Measurements from ENCODE around the gene POU2AF2. TPM values are rescaled to one million over a fixed set of nuclear protein-coding genes. Genes with fewer than 3 reads are reported as not detected.

The POU2AF2 gene
- total RNA-seq, 3 donors from 2014 or later, result 2.0 TPM; not detected in 2

DNA sequence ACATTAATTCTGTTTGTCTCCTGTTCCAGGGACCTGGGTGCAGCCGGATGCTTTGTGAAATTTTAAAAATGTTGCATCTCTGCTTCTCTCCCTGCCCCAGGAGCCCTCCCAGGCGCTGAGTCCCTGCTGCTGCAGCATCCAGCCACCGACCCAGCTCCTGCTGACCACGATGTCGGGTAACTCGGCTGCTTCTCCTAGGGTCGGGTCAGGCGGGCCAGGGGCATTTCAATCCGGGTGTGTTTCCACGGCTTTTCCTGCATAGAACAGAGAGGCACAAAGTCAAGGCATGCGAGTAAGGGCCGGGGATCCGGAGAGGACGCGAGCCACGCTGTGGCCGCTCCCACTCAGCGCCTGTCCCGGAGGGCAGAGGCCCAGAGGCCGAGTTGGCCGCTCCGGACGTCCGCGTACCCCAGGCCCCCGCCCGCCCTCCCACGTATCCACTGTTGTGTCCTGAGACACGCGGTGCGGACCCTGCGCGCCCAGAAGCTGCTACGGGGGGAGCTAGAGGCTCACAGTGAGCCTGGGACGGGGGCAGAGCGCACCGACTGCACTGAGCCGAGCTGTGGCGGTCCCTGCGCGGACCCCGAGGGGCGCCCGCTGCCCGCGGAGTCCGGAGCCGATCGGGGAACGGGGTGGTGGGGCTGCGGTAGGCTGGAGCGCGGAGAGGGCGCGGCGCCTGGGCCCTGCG lies 53.0 kb downstream of the POU2AF2 start, which contains the start of gene POU2AF3:
POU2AF3 (plus strand) TSS at position 134 of the 688 bp plus-strand sequence; CDS start at position 170, 36 bp downstream.
- DNase-seq (ENCODE audit: low spot score in 2 of 2), result no peak
- H3K27ac ChIP-seq, result peak within 1 kb of the TSS; percentile 89 to 92
- no peaks in the 10 kb centered on the region for H3K36me3 ChIP-seq
- peak within 1 kb of the TSS; percentile 66 to 74 (median 66) for H3K4me3 ChIP-seq
- H3K27me3 ChIP-seq, result no peaks in the 10 kb centered on the region
- TF ChIP-seq POLR2AphosphoS5 (IDR thresholded peaks at IDR 0.05) (no peak), CTCF (IDR thresholded peaks at IDR 0.05) (no peak), POLR2A (IDR thresholded peaks at IDR 0.05) (no peak)
- intact Hi-C loops (cut with DNase I; ENCODE audit: low total_unique reads), result no loop called here
- H3K4me1 ChIP-seq, result peaks cover 0 to 6% of the 10 kb centered on the region in 2 donors
- no peaks in the 10 kb centered on the region for H3K9me3 ChIP-seq

GRCh38 chr11:111299101-111300026 lies 53.8 kb downstream of the POU2AF2 start:
- intact Hi-C loops (cut with DNase I; ENCODE audit: low total_unique reads), result no loop called here
- Histone ChIP-seq H3K27ac (peak overlapping the region; percentile 89 to 92), H3K9me3 (no peaks in the 10 kb centered on the region), H3K36me3 (no peaks in the 10 kb centered on the region), H3K4me3 (peak overlapping the region; percentile 66 to 74 (median 66)), H3K4me1 (peaks cover 0 to 6% of the 10 kb centered on the region in 2 donors), H3K27me3 (no peaks in the 10 kb centered on the region)
- peak in 1 of 2 donors; percentile 47 for DNase-seq (ENCODE audit: low spot score in 2 of 2)
- TF ChIP-seq CTCF (IDR thresholded peaks at IDR 0.05) (peak; percentile 43 to 71 (median 56)), POLR2AphosphoS5 (IDR thresholded peaks at IDR 0.05) (peak in 1 of 3 donors; percentile 52), POLR2A (IDR thresholded peaks at IDR 0.05) (no peak)

GRCh38 chr11:111300569-111300968 lies 55.0 kb downstream of the POU2AF2 start:
- no peaks in the 10 kb centered on the region for H3K27me3 ChIP-seq
- peaks cover 0 to 6% of the 10 kb centered on the region in 2 donors for H3K4me1 ChIP-seq
- H3K27ac ChIP-seq, result peak overlapping the region; percentile 33 to 89
- intact Hi-C loops (cut with DNase I; ENCODE audit: low total_unique reads), result no loop called here
- no peak overlapping the region for H3K4me3 ChIP-seq
- H3K36me3 ChIP-seq, result no peaks in the 10 kb centered on the region
- H3K9me3 ChIP-seq, result no peaks in the 10 kb centered on the region
- TF ChIP-seq POLR2AphosphoS5 (IDR thresholded peaks at IDR 0.05), result no peak
- TF ChIP-seq POLR2A (IDR thresholded peaks at IDR 0.05), result no peak
- no peak for TF ChIP-seq CTCF (IDR thresholded peaks at IDR 0.05)
- no peak for DNase-seq (ENCODE audit: low spot score in 2 of 2)

DNA sequence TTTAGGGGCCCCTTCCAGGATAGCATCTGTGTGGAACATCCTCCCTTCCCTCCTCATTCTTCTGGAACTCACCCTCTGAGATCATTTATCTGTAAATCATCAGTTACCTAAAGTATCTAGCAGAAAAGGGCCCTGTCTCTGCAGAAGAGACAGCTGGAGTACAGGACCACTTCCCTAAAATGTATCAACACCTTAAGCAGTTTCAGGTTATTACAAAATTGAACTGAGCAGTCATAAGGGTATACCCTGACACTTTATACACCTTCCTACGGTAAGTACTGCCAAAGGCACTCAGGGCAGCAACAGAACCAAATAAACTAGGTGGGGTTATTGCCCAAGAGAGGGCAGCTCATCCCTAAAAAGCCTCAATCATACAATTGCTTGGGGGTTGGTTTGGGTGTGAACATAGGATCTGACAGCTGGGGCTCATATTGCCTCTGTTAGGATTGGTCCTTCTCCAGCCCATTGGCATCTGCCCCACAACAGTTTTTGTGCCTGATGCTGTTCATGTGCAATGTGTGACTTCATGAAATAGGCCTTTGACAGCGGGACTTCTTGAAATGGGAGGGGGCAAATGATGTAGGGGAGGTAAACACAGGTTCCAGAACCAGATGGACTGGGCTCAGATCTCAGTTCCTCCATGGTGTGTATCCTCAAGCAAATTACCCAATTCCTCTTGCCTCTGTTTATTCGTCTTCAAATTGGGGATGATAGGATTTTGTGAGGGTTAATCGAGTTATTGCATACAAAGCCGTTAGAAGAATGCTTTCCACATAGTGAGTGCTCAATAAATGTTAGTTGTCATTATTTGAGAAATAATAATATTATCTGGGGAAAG lies 55.7 kb downstream of the POU2AF2 start:
- H3K9me3 ChIP-seq, result no peaks in the 10 kb centered on the region
- H3K27me3 ChIP-seq, result no peaks in the 10 kb centered on the region
- TF ChIP-seq POLR2AphosphoS5 (IDR thresholded peaks at IDR 0.05) (no peak), CTCF (IDR thresholded peaks at IDR 0.05) (no peak), POLR2A (IDR thresholded peaks at IDR 0.05) (no peak)
- intact Hi-C loops (cut with DNase I; ENCODE audit: low total_unique reads), result no loop called here
- no peaks in the 10 kb centered on the region for H3K36me3 ChIP-seq
- peak overlapping the region in 1 of 2 donors; percentile 33 for H3K27ac ChIP-seq
- no peak for DNase-seq (ENCODE audit: low spot score in 2 of 2)
- no peak overlapping the region for H3K4me3 ChIP-seq
- H3K4me1 ChIP-seq, result peaks cover 0 to 6% of the 10 kb centered on the region in 2 donors

All from breast epithelium (tissue), 4 donors.